Measurements from ENCODE around the gene CLEC2B. TPM values are rescaled to one million over a fixed set of nuclear protein-coding genes. Genes with fewer than 3 reads are reported as not detected.
"Not testable (repeated sequence)": the region's sequence is repeated elsewhere in the genome, so short reads cannot be mapped to it uniquely, and the experiment has no call there.

The CLEC2B gene
- total RNA-seq, 1 donor: 16.5 TPM

GRCh38 chr12:9888665-9889273 lies 19.6 kb upstream of the CLEC2B start:
- no peak for TF ChIP-seq CTCF (IDR thresholded peaks at IDR 0.05; ENCODE audit: insufficient read depth, low read length)
- DNase-seq (ENCODE audit: low read depth): no peak
- no peak overlapping the region for H3K4me3 ChIP-seq (ENCODE audit: low read depth, low read length)

- TF ChIP-seq CTCF (IDR thresholded peaks at IDR 0.05; ENCODE audit: insufficient read depth, low read length): no peak
- H3K4me3 ChIP-seq (ENCODE audit: low read depth, low read length): no peak overlapping the region
- DNase-seq (ENCODE audit: low read depth): peak; percentile 1
Observed at GRCh38 chr12:9883175-9883574, 14.0 kb upstream of the CLEC2B start.

- TF ChIP-seq CTCF (IDR thresholded peaks at IDR 0.05; ENCODE audit: insufficient read depth, low read length): no peak
- DNase-seq (ENCODE audit: low read depth): no peak
- no peak overlapping the region for H3K4me3 ChIP-seq (ENCODE audit: low read depth, low read length)
Observed at GRCh38 chr12:9881988-9882387, 12.8 kb upstream of the CLEC2B start.

- TF ChIP-seq CTCF (IDR thresholded peaks at IDR 0.05; ENCODE audit: insufficient read depth, low read length): no peak
- no peak for DNase-seq (ENCODE audit: low read depth)
- no peak within 1 kb of the TSS for H3K4me3 ChIP-seq (ENCODE audit: low read depth, low read length)
Observed at GRCh38 chr12:9881246-9881645, 12.1 kb upstream of the CLEC2B start, which contains the start of gene KLRF2. TSS of gene KLRF2 (plus strand) at chr12:9881489. CDS start at chr12:9881596, 107 bp downstream.

GRCh38 chr12:9880532-9881078 lies 11.5 kb upstream of the CLEC2B start:
- DNase-seq (ENCODE audit: low read depth): no peak
- H3K4me3 ChIP-seq (ENCODE audit: low read depth, low read length): no peak overlapping the region
- TF ChIP-seq CTCF (IDR thresholded peaks at IDR 0.05; ENCODE audit: insufficient read depth, low read length): no peak

- not testable (repeated sequence) for DNase-seq (ENCODE audit: low read depth); H3K4me3 ChIP-seq (ENCODE audit: low read depth, low read length)
Observed at GRCh38 chr12:9876120-9876519, 7.0 kb upstream of the CLEC2B start.

- DNase-seq (ENCODE audit: low read depth): no peak
- TF ChIP-seq CTCF (IDR thresholded peaks at IDR 0.05; ENCODE audit: insufficient read depth, low read length): no peak
- H3K4me3 ChIP-seq (ENCODE audit: low read depth, low read length): no peak overlapping the region
Observed at GRCh38 chr12:9872742-9873141, 3.6 kb upstream of the CLEC2B start.

Measured in fibroblast of the aortic adventitia (primary cell).